GM18951 (cell line): Measurements from ENCODE around the gene DDRGK1.
"Not testable (repeated sequence)": the region's sequence is repeated elsewhere in the genome, so short reads cannot be mapped to it uniquely, and the experiment has no call there.

Source experiments
- POLR2A ChIP-seq: IDR thresholded peaks from 4 replicates; pipeline ENCODE4 v1.6.1; 2011; ENCODE audit warnings: mild to moderate bottlenecking; ENCODE audit not compliant: insufficient read length, insufficient read depth; ENCODE audit errors: extremely low read depth
- in situ Hi-C: fragments of 300-500 bp; cut with MboI; formaldehyde crosslinking; loops from one replicate; pipeline ENCODE4 v1.12.0; 2022; ENCODE audit warnings: low sequenced_read_pairs, mixed read lengths, inconsistent platforms; ENCODE audit not compliant: unreplicated experiment

The DDRGK1 gene

GRCh38 chr20:3229158-3229557 lies 24.7 kb upstream of the DDRGK1 start:
- in situ Hi-C loops = no loop called here
- no peak for TF ChIP-seq POLR2A

DNA sequence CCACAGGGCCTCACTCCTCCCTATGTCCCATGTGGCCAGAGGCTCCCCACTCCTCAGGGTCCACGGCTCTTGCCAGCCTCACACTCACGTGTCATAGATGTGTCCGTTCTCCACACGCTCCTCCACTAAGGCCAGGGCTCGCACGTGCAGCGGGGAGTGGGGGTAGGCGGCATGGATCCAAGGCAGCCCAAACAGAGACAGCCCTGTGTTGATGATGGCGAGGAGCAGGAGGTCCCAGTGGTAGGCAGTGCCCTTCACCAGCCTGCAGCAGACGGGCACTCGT lies 24.2 kb upstream of the DDRGK1 start:
- no peak for TF ChIP-seq POLR2A
- in situ Hi-C loops = no loop called here

GRCh38 chr20:3227936-3228749 lies 23.7 kb upstream of the DDRGK1 start:
- no peak for TF ChIP-seq POLR2A
- in situ Hi-C loops = no loop called here

DNA sequence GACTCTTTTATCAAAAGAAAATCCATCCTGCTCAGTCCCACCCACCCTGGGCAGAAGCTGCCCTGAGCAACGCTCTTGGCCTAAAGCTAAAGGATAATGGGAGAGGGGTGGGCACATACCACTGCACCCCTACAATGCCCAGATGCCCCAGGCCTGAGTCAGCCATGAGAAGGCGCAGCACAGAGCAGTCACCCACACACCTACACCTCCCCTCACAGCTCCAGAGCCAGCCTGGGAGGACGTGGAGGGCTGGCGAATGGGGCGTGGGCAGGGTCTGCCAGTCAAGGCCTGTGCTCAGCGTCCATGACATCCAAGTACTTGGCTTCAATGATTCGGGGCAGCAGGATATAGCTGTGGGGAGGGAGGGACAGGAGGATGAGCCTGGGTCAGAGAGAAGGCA lies 23.0 kb upstream of the DDRGK1 start:
- in situ Hi-C loops = no loop called here

GRCh38 chr20:3226864-3227263 lies 22.4 kb upstream of the DDRGK1 start:
- no peak for TF ChIP-seq POLR2A
- in situ Hi-C loops = no loop called here

More for the DNA sequence above, 23.0 kb upstream of the DDRGK1 start:
- TF ChIP-seq POLR2A = no peak

DNA sequence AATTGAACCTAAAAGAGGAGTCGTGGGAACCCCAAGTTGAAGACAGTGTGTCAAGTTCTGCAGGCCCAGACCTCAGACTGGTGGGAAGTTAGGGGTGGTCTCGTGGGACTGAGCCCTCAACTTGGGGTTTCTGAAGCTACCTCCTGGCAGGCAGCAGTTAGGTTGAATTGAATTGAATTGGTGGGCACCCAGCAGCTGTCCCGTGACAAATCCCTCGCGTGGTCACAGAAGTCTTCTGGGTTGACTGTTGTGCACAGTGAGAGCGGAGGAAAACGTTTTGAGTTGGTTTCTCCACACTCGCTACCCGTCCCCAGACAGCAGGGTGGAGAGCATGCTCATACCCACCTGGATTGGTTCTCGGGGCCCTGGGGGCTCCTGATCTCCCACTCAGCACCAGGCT lies 21.6 kb upstream of the DDRGK1 start:
- in situ Hi-C loops = no loop called here
- no peak for TF ChIP-seq POLR2A

- no peak for TF ChIP-seq POLR2A
- in situ Hi-C loops = no loop called here
Measured at GRCh38 chr20:3224681-3225421, 20.4 kb upstream of the DDRGK1 start.

DNA sequence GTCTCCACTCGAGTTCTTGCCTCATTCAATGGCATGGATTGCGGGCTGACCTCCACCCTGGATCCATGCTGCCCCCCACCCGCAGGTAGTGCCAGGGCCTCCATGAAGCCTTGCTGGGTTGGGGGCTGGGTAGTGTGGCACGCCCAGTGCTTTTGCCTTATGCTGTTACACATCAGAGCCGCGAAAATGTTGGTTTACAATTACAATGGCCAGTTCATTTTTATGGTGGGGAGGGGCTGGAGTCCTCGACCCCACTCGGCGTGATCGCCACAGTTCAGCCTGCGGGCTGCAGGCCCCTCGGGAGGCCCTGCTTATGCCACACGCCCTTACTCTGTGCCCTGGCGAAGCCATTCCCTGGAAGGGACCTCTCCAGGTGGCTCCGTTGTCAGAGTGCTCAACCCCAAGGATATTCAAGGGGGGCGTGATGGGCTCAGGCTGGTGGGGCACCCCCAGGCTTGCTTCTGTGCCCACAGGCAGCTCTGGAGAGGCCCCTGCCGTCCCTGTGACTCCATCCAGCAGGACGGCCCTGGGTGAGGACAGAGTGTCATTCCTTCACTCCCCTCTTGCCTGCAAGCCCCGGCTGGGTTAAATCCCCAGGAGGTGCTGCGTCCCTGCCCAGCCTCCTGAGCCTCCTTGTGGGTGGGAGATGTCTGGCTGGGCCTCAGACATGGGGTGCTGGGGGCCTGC lies 19.7 kb upstream of the DDRGK1 start:
- TF ChIP-seq POLR2A = no peak
- in situ Hi-C loops = no loop called here

DNA sequence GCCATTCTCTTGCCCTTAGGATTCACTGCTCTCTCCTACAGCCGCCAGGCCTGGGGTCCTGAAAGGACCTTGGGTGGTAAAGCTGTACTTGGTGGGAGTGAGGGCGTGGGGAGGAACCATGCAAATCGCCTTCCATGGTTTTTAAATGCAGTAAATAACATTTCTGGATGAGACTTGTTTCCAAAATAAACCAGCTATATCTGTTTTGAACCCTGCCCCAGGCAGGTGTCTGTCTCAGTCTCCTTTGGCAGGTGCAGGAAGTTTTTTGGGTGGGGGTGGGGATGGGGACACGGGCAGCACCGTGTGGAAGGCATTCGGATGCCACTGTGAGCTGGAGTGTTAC lies 19.1 kb upstream of the DDRGK1 start:
- in situ Hi-C loops = no loop called here

DNA sequence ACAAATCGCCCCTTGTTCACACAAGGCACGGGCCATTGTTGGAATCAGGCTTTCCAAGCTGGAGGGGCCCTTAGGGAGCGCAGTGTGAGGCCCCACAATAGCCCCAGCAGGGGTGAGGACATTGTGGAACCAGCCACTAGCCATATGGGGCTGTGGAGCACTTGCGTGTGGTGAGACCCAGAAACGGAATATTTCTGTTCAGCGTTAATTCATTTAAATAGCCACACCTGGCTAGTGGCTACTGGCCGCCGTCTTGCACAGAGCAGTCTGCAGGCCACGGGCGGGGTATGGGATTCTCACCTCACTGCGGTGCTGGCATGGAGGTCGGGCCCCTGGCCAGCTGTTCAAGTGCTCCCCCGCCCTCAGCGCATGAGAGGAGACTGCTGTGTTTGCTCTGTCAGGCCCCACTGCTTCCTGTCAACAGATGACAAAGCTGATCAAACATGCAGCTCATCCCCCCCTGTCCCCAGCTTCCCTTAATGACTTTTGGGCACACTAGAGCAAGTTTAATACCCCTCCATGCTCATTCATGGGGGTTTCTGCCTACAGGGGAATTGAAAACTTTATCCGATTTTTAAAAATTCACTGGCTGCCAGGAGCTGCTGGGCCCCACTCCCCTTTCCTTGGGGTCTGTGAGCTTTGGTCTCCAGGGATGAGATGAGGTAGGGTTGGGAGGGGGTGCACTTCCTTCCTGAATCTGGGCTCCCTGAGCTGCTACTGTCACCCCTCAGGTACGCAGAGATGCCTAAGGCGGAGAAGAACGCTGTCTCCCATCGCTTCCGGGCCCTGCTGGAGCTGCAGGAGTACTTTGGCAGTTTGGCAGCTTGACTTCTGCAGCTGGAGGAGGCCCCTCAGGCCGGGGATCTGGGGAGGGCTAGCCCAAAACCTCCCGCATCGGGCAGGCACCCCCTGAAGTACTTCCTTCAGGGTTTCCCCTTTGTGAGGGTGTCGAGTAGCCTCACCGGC lies 18.4 kb upstream of the DDRGK1 start:
- TF ChIP-seq POLR2A = no peak
- in situ Hi-C loops = no loop called here

More for the DNA sequence above, 19.1 kb upstream of the DDRGK1 start:
- TF ChIP-seq POLR2A = no peak

DNA sequence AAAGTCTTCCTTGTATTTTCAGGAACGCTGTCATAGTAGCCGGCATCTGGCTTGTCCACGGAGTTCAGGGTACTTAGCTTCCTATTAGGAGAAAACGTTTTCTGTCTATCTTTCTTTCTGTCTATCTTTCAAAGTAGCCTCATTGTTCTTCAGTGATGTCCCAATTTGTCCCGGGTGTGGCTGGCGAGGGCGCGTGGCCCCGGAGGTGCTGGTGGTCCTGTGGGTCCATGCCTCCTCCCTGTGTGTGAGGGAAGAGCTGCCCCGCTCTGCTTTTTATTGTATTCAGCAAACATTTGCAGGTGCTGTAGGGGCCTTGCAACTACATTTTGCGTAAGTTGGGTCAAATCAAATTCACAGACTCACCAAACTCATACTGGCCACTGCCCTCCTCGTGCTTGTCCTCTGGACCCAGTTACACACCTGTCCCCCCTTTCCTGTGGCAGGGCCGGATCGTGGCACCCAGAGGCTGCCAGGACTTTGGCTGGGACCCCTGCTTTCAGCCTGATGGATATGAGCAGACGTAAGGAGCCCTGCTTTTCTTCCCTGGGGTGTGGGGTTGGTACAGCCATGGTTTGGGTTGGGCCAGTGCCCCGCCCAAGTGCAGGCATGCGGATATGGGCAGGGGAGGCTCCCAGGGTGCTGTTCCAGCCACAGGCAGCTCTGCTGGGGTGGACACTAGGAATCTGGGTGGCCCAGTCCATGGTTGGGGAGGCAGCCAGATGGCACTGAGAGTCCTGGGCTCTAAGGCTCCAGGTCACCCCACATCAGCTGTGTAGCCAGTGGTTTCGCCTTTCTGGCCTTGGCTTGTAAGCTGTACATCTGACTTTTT lies 17.1 kb upstream of the DDRGK1 start:
- in situ Hi-C loops = no loop called here

GRCh38 chr20:3218307-3218988 lies 14.0 kb upstream of the DDRGK1 start:
- in situ Hi-C loops = no loop called here
- TF ChIP-seq POLR2A = no peak

More for the DNA sequence above, 17.1 kb upstream of the DDRGK1 start:
- no peak for TF ChIP-seq POLR2A

- in situ Hi-C loops = not testable (repeated sequence)
Measured at GRCh38 chr20:3215359-3215917, 11.0 kb upstream of the DDRGK1 start.
